Keratinocyte (primary cell): Measurements from ENCODE around the gene ATP11B. TPM values are rescaled to one million over a fixed set of nuclear protein-coding genes. Genes with fewer than 3 reads are reported as not detected.

Source experiments
- DNase-seq: peaks from one replicate; pipeline ENCODE4 v3.0.0-alpha.2; 2011; ENCODE audit warnings: low read depth, missing footprints, low spot score
- FAIRE-seq: peaks from 2 replicates; lab custom pipeline; 2011; peaks lifted over from hg19 to GRCh38; lab: Jason Lieb, UNC
- H2AFZ ChIP-seq: 2 replicates; pipeline ENCODE4 v1.6.0; 2012; ENCODE audit warnings: low read length, control low read depth, inconsistent platforms; ENCODE audit not compliant: control insufficient read depth
- H3K27ac ChIP-seq: 2 replicates; pipeline ENCODE4 v1.5.1; 2011; ENCODE audit warnings: low read length; ENCODE audit not compliant: control insufficient read depth, insufficient read depth
- H3K27me3 ChIP-seq: 3 replicates; pipeline ENCODE4 v1.6.0; 2011; ENCODE audit warnings: low read length; ENCODE audit not compliant: control insufficient read depth, insufficient read depth; ENCODE audit errors: extremely low read depth
- H3K36me3 ChIP-seq, 2 experiments: 2 replicates in 1 of 2; 3 replicates in 1 of 2; pipeline ENCODE4 v1.5.1; 2011; ENCODE audit warnings: low read length in 2 of 2, mild to moderate bottlenecking in 1 of 2; ENCODE audit not compliant: control insufficient read depth in 2 of 2, insufficient read depth in 2 of 2; ENCODE audit errors: extremely low read depth in 1 of 2
- H3K4me1 ChIP-seq: 3 replicates; pipeline ENCODE4 v1.5.1; 2011; ENCODE audit warnings: low read length; ENCODE audit not compliant: control insufficient read depth, insufficient read depth; ENCODE audit errors: extremely low read depth
- H3K4me2 ChIP-seq: 3 replicates; pipeline ENCODE4 v1.6.0; 2011; ENCODE audit warnings: low read depth, low read length; ENCODE audit not compliant: control insufficient read depth, insufficient read depth; ENCODE audit errors: extremely low read depth
- H3K4me3 ChIP-seq, 3 experiments: fragments of 200-600 bp in 1 of 3; sonication (generic) in 1 of 3; 2 replicates in 2 of 3; 3 replicates in 1 of 3; pipeline ENCODE4 v1.5.1; 2011 to 2016; ENCODE audit warnings: low read length in 3 of 3, mild to moderate bottlenecking in 3 of 3, control low read depth in 2 of 3, inconsistent platforms in 1 of 3, low read depth in 1 of 3, mixed read lengths in 1 of 3, mixed run types in 1 of 3, moderate library complexity in 1 of 3; ENCODE audit not compliant: control insufficient read depth in 2 of 3, insufficient read depth in 2 of 3; ENCODE audit errors: extremely low read depth in 1 of 3
- H3K79me2 ChIP-seq: 2 replicates; pipeline ENCODE4 v1.6.0; 2012; ENCODE audit warnings: low read length; ENCODE audit not compliant: control insufficient read depth, insufficient read depth
- H3K9ac ChIP-seq: 3 replicates; pipeline ENCODE4 v1.6.0; 2011; ENCODE audit warnings: low read length; ENCODE audit not compliant: control insufficient read depth, insufficient read depth; ENCODE audit errors: extremely low read depth
- H3K9me1 ChIP-seq: 3 replicates; pipeline ENCODE4 v1.6.0; 2011; ENCODE audit warnings: low read length; ENCODE audit not compliant: control insufficient read depth, insufficient read depth; ENCODE audit errors: extremely low read depth
- H3K9me3 ChIP-seq: 2 replicates; pipeline ENCODE4 v1.5.1; 2012; ENCODE audit warnings: low read depth, low read length; ENCODE audit not compliant: control insufficient read depth
- H4K20me1 ChIP-seq: 3 replicates; pipeline ENCODE4 v1.6.0; 2011; ENCODE audit warnings: low read length; ENCODE audit not compliant: control insufficient read depth, insufficient read depth; ENCODE audit errors: extremely low read depth
- CTCF ChIP-seq, 3 experiments: IDR thresholded peaks in 1 of 3; conservative IDR thresholded peaks in 1 of 3; optimal IDR thresholded peaks in 1 of 3; 2 replicates in 2 of 3; 3 replicates in 1 of 3; pipeline versions ENCODE3 to v1.5.1; 2011; ENCODE audit warnings: low read length in 3 of 3, mild to moderate bottlenecking in 3 of 3, moderate library complexity in 2 of 3, control low read depth in 1 of 3, inconsistent platforms in 1 of 3; ENCODE audit not compliant: insufficient read depth in 2 of 3; ENCODE audit errors: extremely low read depth in 1 of 3
- EZH2 ChIP-seq: IDR thresholded peaks from one replicate; pipeline ENCODE4 v1.6.1; 2012; ENCODE audit warnings: inconsistent platforms, mild to moderate bottlenecking, low read length, moderate library complexity
- dilution Hi-C: fragments of 300-500 bp; cut with MboI; formaldehyde crosslinking; loops from one replicate; pipeline ENCODE4 v1.7.0; 2020; ENCODE audit warnings: low sequenced_read_pairs; ENCODE audit not compliant: extremely low pct_ligation_motif_present
- polyA plus RNA-seq, 5 experiments: library from polyadenylated mRNA; depleted of rRNA in 3 of 5; stranded (reverse) in 3 of 5; stranded (forward) in 1 of 5; unstranded in 1 of 5; fragments of >200 nt; gene quantifications; 1 replicate in 1 of 5; 2 replicates in 3 of 5; 3 replicates in 1 of 5; pipeline versions ENCODE4 v1.2.1 to v1.2.3, GENCODE V29; 2011 to 2012; ENCODE audit warnings: missing spikeins in 2 of 5, low read depth in 1 of 5, low replicate concordance in 1 of 5

The ATP11B gene
- polyA plus RNA-seq, 1 donor (not counting 4 experiments of a cell fraction or from before 2014, with no cell fraction given), result 28.9 TPM

- no peak for FAIRE-seq
- no peak overlapping the region for H3K27ac ChIP-seq
- H3K36me3 ChIP-seq, result no peaks in the 10 kb centered on the region
- no peak for TF ChIP-seq EZH2
- TF ChIP-seq CTCF (optimal IDR thresholded peaks at IDR 0.05 in 1 of 3, IDR thresholded peaks at IDR 0.05 in 1 of 3, conservative IDR thresholded peaks at IDR 0.05 in 1 of 3; ENCODE audit: extremely low read depth in 1 of 3, insufficient read depth in 2 of 3, low read length in 3 of 3), result no peak
- no peaks in the 10 kb centered on the region for H3K9me3 ChIP-seq
- no peaks in the 10 kb centered on the region for H3K79me2 ChIP-seq
- H3K9me1 ChIP-seq, result no peaks in the 10 kb centered on the region
- DNase-seq, result no peak
- no peaks in the 10 kb centered on the region for H3K27me3 ChIP-seq
- H3K4me3 ChIP-seq, result no peak overlapping the region
- H4K20me1 ChIP-seq, result no peaks in the 10 kb centered on the region
- no peak overlapping the region for H3K9ac ChIP-seq
- peaks cover 5% of the 10 kb centered on the region for H3K4me1 ChIP-seq
- no peak overlapping the region for H2AFZ ChIP-seq
- no peak overlapping the region for H3K4me2 ChIP-seq
- dilution Hi-C loops, result no loop called here
These were observed 143.1 kb downstream of the ATP11B start for GRCh38 chr3:182936239-182936917.

GRCh38 chr3:182936918-182937285 is 143.6 kb downstream of the ATP11B start:
- H2AFZ ChIP-seq, result no peak overlapping the region
- no peaks in the 10 kb centered on the region for H3K9me3 ChIP-seq
- no peaks in the 10 kb centered on the region for H3K36me3 ChIP-seq
- DNase-seq (no peak), FAIRE-seq (no peak)
- dilution Hi-C loops, result no loop called here
- no peak overlapping the region for H3K4me3 ChIP-seq
- H3K27me3 ChIP-seq, result no peaks in the 10 kb centered on the region
- H3K27ac ChIP-seq, result no peak overlapping the region
- H3K9me1 ChIP-seq, result no peaks in the 10 kb centered on the region
- no peak for TF ChIP-seq CTCF (optimal IDR thresholded peaks at IDR 0.05 in 1 of 3, IDR thresholded peaks at IDR 0.05 in 1 of 3, conservative IDR thresholded peaks at IDR 0.05 in 1 of 3; ENCODE audit: extremely low read depth in 1 of 3, insufficient read depth in 2 of 3, low read length in 3 of 3)
- no peak for TF ChIP-seq EZH2
- no peak overlapping the region for H3K9ac ChIP-seq
- peaks cover 5% of the 10 kb centered on the region for H3K4me1 ChIP-seq
- no peak overlapping the region for H3K4me2 ChIP-seq
- H4K20me1 ChIP-seq, result no peaks in the 10 kb centered on the region
- no peaks in the 10 kb centered on the region for H3K79me2 ChIP-seq
